Activated CD8-positive, alpha-beta memory T cell treated with anti-CD3 and anti-CD28 coated beads, Interleukin-2, amount 50 U/mL, for 48 hours (primary cell): ENCODE measurements around the gene HTR2C.
"Not testable (repeated sequence)": the region's sequence is repeated elsewhere in the genome, so short reads cannot be mapped to it uniquely, and the experiment has no call there.

ENCODE experiments used
- DNase-seq: peaks from one replicate; pipeline ENCODE4 v3.0.0-alpha.2; 2020

The HTR2C gene

DNA sequence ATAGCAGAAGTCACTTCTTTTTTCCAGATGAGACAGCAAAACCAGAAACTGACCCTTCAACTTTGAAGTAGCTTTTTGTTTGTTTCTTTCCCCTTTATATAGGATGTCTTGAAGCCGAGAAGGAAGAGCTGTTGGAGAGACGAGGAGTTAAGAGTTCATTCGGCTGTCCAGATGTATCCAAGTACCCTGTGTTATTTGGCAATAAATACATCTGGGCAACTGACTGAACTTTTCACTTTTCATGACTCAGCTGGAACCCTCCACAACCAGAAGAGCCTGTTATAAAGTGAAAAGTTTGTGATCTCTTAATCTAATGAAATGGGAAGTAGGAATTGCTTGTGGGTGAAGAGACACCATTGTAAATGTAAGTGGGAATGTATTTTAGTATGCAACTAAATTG is 131.2 kb downstream of the HTR2C start:
- DNase-seq: no peak

DNA sequence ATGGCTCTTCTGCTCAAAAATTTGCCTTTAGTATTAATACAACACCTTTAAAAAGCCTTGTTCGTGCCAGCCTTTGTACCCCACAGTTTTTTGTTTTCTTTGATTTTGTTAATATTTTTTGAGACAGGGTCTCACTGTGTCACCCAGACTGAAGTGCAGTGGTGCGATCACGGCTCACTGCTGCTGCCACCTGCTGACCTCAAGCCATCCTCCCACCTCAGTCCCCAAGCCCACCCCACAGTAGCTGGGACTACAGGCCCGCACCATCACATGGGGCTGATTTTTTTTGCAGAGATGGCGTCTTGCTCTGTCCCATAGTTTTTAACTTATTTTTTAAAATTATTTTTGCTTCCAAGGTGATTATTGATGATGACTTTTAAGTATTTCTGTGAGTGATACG is 134.0 kb downstream of the HTR2C start:
- DNase-seq: no peak

DNA sequence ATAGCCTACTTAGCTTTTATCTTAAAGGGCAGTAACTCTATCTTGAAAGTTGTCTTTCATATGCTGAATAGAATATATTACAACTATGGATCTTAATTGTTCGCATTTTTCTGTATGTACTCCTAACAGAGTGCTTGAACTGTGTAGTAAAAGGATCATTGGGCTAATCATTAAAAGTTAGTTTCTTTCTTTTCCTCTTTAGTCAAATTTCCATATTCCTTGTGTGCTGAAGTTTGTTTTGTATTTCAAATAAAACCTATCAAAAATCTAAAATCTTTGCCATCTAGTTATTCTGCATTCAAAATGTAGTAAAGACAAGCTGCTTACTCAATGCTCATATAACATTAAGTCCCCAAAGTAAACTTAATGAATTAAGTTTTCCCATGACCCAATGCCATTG is 182.7 kb downstream of the HTR2C start:
- DNase-seq: no peak

DNA sequence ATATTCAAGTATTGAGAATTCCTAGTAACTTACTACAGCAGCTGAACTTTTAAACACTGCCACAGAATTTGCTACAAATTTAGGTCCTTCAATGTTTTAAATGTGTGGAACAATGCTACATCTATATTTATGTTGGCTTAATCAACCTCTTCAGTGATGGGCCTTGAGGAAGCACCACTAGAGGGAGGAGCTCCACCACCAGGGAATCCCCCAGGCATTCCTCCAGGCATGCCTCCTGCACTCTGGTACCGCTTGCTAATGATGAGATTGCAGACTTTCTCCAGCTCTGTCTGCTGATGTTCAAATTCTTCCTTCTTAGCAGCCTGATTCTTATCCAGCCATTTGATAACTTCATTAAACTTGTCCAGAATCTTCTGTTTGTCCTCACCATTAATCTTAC is 190.8 kb downstream of the HTR2C start:
- DNase-seq: no peak

DNA sequence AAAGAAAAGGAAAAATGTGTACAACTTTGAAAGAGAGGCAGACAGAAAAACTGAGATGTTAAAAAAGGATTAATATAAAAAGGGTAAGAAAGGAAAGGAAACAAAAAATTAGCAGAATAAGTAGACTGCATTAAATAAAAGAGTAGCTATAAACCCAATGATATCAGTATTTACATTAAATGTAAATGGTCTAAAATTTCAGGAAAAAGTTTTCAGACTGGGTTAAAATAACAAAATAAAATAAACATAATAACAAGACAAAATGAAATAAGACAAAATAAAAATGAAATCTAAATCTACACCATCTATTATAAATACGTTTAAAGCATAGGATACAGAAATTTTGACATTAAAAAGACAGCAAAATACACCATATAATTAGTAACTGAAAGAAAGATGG is 199.0 kb downstream of the HTR2C start:
- no peak for DNase-seq

DNA sequence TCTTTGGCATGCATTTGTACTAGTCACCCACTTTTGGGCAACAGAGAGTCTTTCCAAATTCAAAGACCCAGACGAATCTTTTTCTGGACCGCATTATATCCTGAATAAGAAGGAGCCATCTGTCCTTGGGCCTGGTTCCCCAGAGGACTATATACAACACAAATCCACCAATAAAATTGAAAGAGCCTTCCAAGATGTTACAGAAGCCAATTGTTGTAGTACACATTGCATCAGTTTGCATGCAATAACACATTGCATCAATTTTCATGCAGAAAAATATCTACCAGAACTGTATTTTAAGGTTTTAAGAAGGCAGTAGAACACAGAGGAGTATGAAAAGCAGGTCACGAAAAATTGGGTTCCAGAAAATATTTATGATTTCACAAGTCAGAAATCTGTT is 203.2 kb downstream of the HTR2C start:
- no peak for DNase-seq

DNA sequence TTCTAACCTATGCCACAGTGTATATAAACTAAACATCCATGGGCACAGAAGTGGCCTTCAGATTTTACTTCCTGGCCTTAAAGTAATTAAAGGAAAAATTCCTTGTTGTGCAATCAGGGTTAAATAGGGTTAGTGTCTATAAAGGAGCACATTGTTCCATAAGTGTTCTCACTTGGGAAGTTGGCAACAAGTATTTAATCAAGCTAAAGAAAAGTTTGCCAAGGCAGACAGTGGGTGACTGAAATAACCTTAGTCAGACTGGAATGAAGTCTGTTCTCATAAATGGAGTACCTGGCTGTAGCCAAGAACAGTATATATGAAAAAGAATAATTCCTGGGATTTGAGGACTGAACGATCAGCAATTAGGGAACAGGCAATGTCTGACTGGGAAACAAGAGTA is 213.6 kb downstream of the HTR2C start:
- no peak for DNase-seq

DNA sequence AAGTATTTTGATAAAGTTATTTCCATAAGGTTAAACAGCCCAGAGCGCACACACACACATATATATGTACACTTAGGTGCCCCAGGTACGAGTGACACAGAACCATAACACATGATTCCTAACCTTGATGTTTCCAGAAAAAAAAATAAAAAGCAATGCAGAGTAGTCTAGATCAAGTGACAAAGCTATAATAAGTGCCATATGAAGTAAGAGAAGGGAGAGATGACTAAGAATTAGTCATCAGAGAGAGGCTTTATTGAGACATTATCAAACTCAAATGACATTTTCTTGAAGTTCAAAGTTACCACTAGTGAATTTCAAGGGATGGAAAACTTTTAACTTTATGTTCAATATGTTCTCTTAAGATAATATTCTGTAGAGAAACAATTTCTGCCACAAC is 215.0 kb downstream of the HTR2C start:
- DNase-seq: no peak

DNA sequence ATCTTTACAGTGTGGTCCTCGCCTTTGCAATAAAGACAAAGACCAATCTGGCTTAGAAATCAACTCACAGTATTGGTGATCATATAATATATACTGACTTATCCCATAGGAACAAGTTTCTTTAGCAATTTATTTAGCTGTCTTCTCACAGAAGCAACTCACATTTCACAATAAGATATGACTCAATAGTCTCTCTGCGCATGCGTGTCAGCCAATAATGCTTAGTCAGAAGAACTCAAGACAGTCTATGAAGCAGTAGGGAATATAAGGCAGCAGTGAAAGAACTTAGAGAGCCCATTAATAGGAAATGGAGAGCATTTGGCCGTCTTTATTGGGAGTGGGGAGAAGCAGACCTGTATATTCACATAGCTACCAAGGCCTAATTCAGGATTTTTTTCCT is 216.8 kb downstream of the HTR2C start:
- no peak for DNase-seq

DNA sequence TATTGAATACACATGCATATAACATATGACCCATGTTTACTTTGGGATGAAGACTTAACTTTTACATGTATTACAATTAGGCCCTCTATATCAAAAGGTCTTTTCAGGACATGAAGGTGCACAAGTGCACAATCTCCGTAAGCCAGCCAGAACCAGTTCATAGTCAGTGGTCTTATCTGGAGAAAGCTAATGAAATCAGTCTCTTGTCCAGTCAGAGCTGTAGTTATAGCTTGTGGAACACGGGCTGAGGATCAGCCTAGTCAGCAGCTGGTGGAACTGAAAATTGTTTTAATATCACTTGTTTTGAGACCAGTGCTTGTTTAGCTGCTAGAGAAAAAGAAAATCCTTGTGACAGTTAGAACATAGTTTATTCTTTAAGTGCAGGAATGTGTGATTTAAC is 235.6 kb downstream of the HTR2C start:
- no peak for DNase-seq

DNA sequence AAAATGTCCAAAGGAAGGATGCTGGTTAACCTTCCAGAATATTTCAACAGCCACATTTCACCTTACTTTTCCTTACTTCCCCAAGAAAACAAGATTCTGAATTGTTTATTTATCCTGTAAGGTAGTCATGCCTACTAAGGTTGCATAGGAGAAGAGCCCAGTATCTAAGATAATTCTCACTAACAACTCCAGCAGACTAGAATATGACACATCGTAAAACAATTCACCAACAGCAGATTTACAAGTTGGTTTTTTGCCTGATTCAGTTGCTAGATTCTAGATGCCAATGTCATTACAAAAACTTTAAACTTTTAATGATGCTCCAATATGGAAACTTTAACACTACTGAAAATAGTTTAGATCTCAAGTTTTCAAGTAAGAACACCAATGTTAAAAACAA is 257.2 kb downstream of the HTR2C start:
- no peak for DNase-seq

DNA sequence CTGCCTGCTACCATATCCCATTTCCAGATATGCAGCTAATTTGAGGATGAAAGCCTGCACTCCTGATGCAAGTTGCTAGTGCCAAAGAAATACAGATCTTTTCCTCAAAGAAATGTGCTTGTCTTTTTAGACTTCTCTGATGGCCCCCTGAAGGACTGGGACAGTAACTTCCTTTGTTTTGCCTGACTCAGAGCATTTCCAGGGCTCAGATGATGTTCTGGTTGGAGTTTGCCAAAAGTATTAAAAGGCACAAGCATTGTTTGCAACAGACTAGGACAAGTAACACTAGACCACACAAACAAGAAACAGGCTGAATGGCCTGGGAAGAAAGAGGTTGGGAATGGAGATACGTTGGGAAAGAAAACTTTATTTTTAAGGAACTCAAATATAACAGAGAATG is 258.3 kb downstream of the HTR2C start:
- no peak for DNase-seq

DNA sequence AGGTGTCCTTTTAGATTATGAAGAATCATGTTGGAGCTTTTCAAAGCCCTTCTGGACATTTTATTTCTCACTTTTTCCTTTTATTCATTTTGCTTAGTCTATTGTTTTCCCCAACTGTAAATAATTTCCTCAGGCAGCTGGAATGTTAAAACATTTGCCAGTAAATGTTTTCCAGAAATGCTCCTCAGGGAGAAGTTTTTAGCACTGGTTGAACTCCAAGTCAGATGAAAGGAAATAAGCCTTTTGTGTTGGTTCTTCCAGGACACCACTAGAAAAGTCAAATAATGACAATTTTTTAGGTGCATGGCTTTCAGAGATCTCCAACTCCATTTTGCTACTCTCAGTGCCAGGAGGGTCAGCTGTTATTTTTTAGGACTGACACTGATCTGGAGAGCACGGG is 305.6 kb downstream of the HTR2C start:
- no peak for DNase-seq

DNA sequence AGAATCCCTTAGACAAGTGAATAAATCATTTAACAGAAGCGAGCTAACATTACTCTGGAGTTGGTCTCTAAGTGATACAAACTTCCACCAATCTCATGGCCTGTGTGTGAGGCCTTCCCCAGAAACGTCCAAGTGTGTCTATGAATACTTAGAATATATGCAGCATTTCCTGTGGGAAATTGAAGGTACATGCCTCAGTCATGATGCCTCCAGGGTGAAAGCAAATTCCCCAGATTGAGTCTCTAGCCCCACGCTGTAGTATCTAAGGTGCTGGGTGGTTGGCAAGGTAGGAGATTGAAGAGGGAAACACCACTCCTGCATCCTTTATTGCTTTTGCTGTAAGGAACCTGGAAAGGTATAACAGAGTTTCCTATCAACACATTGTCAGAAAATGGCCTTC is 319.7 kb downstream of the HTR2C start:
- DNase-seq: no peak

DNA sequence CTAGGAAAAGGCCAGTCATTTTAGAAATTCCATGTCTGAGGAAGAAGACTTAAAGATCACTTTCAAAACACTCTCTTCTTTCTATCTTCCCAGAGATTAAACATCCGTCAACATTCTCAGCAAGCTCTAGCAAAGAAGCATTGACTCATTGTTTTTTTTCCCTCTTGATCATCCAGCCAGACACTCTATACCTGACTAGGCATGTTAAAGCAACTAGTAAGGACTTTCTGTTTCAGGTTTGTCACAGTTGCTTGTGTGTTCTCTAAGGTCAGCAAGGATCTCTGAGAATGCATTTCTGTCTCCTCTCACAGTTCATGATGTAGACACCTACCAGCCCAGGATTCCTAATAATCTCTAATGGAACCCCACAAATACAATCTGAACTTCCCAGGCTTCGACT is 321.4 kb downstream of the HTR2C start:
- no peak for DNase-seq

DNA sequence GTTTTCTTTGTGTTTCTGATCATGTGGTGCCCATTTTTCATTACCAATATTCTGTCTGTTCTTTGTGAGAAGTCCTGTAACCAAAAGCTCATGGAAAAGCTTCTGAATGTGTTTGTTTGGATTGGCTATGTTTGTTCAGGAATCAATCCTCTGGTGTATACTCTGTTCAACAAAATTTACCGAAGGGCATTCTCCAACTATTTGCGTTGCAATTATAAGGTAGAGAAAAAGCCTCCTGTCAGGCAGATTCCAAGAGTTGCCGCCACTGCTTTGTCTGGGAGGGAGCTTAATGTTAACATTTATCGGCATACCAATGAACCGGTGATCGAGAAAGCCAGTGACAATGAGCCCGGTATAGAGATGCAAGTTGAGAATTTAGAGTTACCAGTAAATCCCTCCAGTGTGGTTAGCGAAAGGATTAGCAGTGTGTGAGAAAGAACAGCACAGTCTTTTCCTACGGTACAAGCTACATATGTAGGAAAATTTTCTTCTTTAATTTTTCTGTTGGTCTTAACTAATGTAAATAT is 323.2 kb downstream of the HTR2C start:
- no peak for DNase-seq

DNA sequence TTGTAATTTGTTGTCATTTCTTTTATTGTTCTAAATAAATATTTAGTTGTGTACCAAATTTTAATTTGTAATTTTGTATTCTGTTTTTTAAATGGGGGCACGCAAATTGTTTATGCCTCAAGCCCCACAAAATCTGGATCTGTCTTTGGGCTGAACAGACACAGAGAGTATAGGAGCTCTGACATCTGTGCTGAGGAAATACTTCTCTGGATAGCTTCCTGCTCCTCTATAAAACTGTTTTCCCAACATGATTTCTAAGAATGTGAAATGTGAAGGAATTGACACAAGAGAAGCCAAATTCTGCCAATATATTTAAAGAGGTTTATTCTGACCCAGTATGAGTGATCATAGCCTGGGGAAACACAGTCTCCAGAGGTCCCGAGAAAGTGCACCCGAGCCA is 340.5 kb downstream of the HTR2C start:
- no peak for DNase-seq

DNA sequence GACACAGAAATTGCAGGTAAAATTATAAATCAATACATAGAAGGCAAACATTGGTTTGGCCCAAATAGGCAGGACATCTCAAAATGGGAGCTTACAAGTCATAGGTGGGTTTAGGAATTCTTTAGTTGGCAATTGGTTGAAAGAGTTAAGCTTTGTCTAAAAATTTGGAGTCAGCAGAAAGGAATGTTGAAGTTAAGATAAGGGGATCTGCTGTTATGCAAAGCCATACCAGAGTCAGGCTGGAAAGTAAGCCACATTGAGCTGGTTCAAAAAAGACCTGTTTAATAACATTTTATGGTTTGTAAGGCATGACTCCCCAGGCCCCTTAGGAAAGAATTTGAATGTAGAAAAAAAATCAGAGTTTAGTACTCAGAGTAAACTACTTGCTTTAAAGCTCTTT is 341.0 kb downstream of the HTR2C start:
- DNase-seq: no peak

DNA sequence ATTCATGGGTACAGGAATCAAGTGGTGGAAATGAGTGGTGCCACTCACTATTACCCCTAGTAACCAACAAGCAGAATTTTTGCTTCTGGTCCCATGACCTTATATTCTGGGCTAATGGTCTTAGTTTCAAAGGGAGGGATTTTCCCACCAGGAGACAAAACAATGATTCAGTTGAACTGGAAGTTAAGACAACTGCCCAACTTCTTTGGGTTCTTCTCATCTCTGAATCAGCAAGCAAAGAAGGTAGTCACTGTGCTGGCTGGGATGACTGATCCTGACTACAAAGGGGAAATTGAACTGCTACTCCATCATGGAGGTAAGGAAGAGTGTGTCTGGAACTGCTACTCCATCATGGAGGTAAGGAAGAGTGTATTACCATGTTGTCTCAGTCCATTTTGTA is 346.3 kb downstream of the HTR2C start:
- DNase-seq: no peak

DNA sequence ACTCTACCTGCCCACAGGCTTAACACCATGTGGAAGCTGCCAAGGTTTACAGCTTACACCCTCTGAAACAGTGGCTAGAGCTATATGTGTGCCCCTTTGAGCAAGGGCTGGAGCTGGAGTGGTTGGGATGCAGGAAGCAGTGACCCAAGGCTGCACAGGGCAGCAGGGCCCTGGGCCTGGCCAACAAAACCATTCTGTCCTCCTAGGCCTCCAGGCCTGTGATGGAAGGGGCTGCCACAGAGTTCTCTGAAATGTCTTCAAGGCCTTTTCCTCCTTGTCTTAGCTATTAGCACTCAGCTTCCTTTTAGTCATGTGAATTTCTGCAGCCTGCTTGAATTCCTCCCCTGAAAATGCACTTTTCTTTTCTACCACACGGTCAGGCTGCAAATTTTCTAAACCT is 348.7 kb downstream of the HTR2C start:
- DNase-seq: no peak

DNA sequence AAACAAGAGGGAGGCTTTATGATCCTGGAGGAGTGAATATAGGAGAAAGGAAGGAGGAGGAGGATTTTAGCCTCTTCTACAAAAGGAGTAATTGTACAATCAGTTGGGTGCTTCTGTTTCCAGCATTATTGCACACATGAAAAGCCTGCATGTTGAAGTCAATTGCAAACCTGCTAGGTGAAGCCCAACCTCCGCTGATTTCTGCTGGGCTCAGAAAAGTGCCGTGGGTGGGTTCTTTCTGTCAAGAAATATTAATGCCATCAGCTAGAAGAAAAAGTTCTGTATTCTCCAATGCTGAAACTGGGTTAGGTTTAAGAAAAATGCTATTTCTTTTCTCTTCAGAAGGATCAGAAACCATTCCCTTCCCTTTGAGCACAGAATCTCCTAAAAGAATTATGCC is 349.4 kb downstream of the HTR2C start:
- not testable (repeated sequence) for DNase-seq

DNA sequence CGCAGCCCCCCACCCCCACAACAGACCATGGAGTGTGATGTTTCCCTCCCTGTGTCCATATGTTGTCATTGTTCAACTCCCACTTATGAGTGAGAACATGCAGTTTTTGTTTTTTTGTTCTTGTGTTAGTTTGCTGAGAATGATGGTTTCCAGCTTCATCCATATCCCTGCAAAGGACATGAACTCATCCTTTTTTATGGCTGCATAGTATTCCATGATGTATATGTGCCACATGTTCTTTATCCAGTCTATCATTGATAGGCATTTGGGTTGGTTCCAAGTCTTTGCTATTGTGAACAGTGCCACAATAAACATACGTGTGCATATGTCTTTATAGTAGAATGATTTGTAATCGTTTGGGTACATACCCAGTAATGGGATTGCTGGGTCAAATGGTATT is 353.2 kb downstream of the HTR2C start:
- DNase-seq: not testable (repeated sequence)

DNA sequence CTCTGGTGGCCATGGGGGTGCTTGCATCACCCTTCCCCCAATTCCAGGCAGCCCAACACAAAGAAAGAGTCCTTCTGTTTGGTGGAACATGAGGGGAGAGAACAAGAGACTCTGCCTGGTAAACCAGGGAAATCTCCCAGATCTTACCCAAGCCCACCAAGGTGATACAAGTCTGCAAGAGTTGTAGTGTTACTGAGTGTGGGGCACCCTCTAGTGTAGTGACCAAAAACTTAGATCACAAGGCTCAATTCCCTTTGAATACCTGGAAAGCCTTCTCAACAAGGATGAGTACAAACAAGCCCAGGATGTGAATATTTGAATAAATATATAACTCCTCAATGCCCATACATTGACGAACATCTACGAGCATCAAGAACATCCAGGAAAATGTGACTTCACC is 368.8 kb downstream of the HTR2C start:
- no peak for DNase-seq
